ENCODE data around the gene PTPRG. TPM values are rescaled to one million over a fixed set of nuclear protein-coding genes. Genes with fewer than 3 reads are reported as not detected.

Gene PTPRG
- polyA plus RNA-seq, 3 donors = 5.6 to 45.7 (median 13.3) TPM

DNA sequence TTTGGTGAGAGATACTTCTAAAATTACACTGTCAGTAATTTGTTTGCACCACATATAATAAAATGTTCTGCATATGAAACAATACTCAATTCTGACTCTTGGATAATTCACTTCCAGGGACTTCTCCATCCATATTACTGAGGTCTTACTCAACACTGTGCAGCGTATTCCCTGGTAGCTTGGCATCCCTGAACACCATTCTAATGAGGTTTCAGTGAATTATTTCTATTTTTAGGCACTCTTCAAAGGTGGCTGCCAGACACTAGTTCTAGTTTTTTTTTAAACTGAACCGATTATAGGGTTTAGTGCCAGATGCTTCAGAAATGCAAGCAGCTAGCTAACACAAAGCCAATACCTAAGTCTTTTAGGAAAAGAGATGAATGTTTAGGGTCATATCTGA lies 528.7 kb downstream of the PTPRG start:
- no peak overlapping the region for H3K27ac ChIP-seq (ENCODE audit: low read depth, low read length)
- WGBS, 3 donors = 77 to 80% (median 78%) methylated on average over 2 of the region's 2 CpGs

DNA sequence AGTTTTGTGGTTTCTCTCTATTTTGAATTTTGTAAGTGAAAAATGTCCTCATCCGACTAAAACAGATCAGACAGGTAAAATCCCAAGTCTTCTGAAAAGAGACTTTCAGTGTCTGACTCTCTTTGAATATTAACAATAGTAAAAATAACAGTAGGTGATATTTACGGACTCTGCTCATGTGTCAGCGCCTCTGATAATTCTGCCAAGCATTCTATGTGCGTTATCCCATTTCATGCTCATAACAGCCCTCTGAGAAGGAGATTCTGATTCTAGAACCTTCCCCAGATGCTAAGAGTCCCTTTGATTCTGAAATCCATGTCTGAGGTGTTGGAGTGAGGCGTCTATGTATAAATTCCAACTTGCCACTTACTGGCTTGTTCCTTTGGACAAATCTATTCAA lies 529.1 kb downstream of the PTPRG start:
- WGBS, 3 donors = 95 to 100% (median 97%) methylated on average over 5 of the region's 5 CpGs
- no peak overlapping the region for H3K27ac ChIP-seq (ENCODE audit: low read depth, low read length)

DNA sequence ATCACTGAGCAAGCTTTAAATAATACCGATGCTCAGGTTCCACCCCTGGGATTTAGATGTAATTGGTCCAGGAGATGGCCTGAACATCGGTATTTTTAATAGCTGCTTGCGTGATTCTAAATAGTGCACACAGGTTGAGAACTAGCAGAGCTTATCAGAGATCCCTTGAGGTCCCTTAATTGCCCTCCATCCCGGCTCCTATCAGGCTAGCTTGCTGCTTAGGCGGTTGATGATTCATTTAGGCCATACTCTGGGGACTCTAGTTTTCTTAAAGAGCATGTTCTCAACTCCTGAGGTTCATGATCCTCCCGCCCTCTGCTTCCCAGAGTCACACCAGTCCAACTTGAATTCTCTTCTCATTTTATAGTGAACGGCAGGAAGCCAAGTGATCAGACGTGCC lies 531.7 kb downstream of the PTPRG start:
- WGBS, 3 donors = 87 to 90% (median 89%) methylated on average over 8 of the region's 8 CpGs
- H3K27ac ChIP-seq (ENCODE audit: low read depth, low read length) = no peak overlapping the region

DNA sequence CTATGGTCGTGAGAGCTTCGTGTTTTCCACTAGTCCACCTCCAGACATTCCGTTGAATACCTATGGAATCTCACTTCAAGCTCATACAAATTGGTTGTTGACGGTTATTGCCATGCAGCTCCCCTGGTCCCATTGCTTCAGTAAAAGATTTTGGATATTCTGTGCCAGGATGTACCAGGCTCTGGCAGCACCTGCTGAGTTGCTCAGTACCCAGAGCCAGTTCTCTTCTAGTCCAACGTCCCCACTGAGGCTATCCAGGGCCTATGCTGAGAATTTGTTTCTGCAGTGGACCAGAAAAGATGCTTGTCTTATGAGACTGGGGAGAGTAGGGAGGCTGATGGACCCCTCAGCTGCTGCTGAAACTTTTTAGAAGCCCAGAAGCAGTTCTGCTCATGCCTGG lies 533.1 kb downstream of the PTPRG start:
- 87 to 91% (median 90%) methylated on average over 5 of the region's 5 CpGs for WGBS, 3 donors
- no peak overlapping the region for H3K27ac ChIP-seq (ENCODE audit: low read depth, low read length)

DNA sequence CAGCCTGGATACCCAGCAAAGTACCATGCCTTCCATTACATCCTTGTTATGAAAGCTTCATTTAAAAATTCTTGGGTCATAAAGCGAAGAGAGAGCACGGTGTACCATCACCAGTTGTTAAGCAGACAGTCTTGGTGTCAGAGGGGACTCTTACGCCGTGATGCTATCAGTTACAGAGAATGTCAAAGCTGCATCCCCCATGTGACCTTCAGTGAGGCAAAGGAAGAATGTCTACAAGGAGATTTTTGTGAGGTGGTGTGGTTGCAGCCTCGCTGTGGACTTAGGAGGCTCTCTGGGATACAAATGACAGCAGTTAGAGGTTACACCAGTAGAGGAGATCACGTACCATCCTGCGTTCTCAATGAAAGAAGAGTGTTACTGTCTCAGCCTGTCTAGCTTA lies 533.7 kb downstream of the PTPRG start:
- WGBS, 3 donors = 92 to 93% (median 92%) methylated on average over 7 of the region's 7 CpGs
- no peak overlapping the region for H3K27ac ChIP-seq (ENCODE audit: low read depth, low read length)

DNA sequence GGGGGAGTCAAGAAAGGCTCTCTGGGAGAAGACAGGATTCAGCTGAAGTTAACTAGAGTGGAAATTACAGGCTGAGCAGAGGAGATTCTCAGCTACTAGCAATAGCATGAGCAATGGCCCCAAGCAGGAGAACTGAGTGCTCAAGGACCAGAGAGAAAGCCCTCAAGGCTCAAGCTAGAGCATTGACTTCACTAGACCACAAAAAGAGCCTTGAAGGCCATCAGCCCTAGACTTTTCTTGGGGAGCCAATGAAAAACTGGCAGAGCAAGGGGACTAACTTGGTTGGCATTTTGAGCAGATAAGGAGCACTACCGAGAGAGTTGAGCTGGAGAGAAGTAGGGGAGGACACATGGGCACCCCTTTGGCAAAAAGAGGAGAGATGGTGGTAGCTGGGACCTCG lies 534.4 kb downstream of the PTPRG start:
- 68 to 91% (median 78%) methylated on average over 2 of the region's 2 CpGs for WGBS, 3 donors
- no peak overlapping the region for H3K27ac ChIP-seq (ENCODE audit: low read depth, low read length)

DNA sequence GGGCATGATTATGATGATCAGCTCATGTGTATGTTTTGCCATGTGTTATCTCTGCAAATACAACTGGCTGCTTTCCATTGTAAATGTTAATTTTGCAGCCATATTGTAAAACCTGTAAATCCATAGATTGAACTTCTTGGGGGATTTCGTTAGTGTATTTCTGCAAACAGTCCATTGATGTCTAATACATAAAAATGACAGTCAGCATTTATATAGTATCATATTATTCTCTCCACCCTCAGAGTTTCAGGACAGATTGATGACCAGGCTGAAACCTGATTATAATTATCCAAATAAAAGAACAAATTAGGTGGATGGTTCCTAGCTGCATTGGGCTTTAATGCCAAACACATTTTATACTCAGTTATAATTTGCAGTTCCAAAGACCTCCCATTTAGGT lies 535.1 kb downstream of the PTPRG start:
- H3K27ac ChIP-seq (ENCODE audit: low read depth, low read length) = no peak overlapping the region
- 83 to 94% (median 87%) methylated on average over 1 of the region's 1 CpG for WGBS, 3 donors

DNA sequence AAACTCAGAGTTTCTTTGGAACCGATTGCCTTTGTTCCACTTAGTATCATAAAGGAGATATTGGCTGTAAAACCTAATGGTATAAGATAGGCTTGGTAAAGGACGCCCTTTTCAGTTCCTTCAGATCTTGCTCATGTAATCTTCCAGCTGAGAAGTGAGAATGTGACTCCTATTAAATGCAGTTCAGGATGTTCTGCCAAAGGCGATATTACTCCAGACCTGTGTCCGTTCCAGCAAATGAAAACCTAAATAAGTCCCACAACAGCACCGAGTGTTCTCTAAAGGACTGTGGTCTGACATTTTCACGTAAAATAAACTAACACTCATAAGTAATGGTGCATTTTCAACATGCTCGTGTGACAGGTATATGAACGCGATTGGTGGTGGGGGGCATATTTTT lies 535.8 kb downstream of the PTPRG start:
- no peak overlapping the region for H3K27ac ChIP-seq (ENCODE audit: low read depth, low read length)
- 72 to 92% (median 83%) methylated on average over 9 of the region's 9 CpGs for WGBS, 3 donors

DNA sequence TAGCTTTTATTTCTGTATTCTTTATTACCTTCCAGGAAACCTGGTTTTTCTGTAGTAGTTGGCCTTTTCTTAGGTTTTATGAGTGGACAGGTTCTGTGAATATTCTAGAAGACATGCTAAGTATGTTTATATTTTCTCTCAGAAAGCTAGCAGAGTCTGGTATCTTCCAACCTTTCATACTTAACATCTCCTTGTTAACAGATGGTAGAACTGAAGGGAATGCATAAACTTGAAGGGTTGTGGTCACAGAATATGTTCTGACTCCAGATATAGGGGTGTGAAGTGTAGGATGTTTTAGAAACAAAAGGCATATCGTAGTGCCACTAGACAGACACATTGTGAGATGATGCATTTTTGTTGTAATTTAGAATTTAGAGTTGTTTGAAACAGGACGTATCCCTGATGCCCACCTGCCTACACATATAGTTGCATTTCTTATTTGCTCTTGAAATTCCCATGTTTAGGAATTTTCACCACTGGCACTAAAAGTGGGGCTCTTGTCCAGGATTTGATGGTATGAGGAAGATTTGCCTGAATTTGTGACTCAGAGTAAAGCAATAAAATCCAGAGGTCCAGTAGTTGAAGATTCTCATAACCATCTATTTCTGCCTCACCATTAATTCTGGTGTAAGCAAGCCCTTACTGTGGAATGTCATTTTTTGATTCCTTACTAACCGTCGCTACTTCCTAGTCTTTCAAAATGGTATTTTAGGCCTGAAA lies 537.4 kb downstream of the PTPRG start:
- no peak overlapping the region for H3K27ac ChIP-seq (ENCODE audit: low read depth, low read length)
- 90 to 96% (median 96%) methylated on average over 4 of the region's 4 CpGs for WGBS, 3 donors

DNA sequence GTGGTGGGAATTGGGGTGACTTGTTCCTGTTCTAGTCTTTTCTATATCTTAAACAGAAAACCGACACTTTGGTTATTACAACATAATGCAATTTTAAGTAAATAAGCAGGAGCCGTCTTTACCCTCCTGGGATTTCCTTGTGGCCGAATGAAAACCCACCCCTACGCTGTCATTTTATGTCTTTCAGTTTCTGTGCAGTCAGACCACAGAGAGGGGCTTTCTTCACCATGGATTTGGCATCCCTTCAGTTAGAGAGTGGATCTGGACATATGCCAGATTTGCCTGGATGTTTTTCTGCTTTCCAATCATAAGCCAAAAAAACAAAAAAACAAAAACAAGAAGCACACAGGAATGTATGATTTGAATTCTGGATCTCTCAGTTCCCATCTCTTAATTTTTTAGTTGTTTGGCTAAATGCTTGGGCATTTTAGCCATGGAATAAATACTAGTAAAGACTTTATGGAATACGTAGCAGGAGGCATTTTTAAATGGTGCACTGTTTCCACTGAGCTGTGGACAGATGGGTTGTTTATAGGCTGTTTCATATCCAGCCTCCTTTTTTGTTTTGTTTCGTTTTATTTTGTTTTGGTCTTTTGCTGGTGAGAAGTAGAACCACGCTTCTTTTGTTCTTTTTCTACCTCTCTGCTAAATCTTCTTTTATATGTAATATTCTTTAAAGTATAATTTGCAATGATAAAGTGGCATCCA lies 539.1 kb downstream of the PTPRG start:
- WGBS, 3 donors = 57 to 78% (median 67%) methylated on average over 7 of the region's 7 CpGs
- H3K27ac ChIP-seq (ENCODE audit: low read depth, low read length) = no peak overlapping the region

DNA sequence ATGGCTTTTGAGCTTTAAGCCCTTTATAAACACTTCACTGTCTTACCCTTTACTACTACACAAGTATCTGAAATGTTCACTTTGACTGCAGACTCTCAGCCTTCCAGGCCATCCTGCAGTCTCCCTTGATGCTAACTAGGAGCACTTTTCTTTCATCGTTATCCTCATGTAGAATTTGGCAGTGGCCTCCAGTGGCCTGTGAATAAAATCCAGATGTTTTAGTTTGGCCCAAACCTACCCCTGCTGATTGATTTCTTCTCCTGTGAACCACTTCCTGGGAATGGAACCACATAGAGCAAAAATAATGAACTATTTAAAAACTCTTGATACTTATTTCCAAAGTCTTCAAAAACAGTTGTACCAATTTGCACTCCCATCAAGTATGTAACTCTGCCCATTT lies 540.1 kb downstream of the PTPRG start:
- WGBS, 3 donors = 37 to 44% (median 42%) methylated on average over 1 of the region's 1 CpG
- H3K27ac ChIP-seq (ENCODE audit: low read depth, low read length) = no peak overlapping the region

DNA sequence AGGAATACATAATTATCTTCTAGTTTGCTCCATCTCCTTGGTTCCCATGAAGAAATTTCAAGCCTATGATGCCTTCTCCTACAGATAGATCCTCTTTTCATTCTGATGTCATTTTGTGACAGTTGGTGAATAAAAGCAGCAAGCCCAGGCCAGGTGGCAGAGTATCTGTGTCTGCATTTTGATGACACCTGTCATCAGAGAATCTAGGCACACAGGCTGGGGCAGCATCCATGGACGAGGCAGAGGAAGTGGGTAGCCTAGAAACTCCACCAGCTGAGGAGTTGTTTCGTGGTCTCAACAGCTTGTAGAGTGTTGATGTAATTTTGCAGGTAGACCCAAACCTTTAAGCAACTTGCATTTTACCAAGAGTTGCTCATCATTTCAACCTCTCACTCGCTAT lies 542.2 kb downstream of the PTPRG start:
- WGBS, 3 donors = 81 to 85% (median 82%) methylated on average over 3 of the region's 3 CpGs

DNA sequence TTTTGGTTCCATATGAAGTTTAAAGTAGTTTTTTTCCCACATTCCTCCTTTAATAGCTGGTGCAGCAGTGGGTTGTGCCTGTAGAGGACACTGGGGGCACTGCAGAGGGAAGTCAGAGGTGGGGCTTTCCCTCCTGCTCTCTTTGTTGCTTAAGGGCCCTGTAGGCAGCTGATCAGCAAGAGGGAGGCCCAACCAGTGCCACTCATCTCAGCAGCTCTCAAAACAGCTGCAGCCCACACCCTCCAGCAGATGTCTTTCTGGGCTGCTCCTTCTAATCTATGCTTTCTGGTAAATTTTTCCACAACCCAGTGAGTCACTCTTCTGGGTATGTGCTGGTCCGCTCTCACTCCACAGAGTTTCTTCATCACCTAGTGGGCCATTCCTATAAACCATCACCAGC lies 548.2 kb downstream of the PTPRG start:
- H3K27ac ChIP-seq (ENCODE audit: low read depth, low read length) = no peak overlapping the region
- 57 to 85% (median 77%) methylated on average over 1 of the region's 1 CpG for WGBS, 3 donors

More for the DNA sequence above, 542.2 kb downstream of the PTPRG start:
- no peak overlapping the region for H3K27ac ChIP-seq (ENCODE audit: low read depth, low read length)

DNA sequence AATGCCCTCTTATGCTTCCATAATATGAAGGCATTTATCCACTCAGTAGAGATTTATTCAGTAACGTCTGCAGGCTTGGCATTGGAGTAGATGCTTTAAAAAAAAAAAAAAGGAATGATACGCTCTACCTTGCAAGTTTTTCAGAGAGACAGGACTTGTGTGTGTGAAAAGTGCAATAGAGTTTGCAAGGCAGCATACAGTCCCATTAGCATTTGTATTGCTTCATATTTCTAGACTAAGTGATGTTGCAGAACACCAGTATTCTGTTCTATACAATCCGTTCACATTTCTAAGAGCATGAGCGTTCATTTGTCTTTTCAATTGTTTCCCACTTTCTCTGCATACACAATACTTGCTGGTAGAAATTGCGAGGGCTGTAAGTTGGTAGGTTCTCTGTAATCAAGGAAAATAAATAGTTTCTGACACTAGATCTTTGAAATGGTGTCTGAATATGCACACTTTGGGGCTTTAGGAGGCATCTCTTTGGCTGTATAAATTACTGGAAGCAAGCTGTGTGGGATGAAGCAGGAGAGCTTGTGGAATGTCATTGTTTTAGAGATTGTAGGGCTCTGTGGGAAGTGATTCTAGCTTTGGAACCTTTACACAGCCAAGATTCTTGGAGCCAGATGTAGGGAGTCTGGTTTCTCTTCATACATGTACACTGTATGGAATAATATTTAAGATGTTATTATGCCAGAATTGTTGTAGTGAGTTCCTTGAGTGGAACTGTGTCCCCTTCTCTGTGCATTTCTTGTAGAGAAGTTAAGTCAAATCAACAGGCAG lies 549.3 kb downstream of the PTPRG start:
- WGBS, 3 donors = 88 to 92% (median 91%) methylated on average over 5 of the region's 5 CpGs
- no peak overlapping the region for H3K27ac ChIP-seq (ENCODE audit: low read depth, low read length)

DNA sequence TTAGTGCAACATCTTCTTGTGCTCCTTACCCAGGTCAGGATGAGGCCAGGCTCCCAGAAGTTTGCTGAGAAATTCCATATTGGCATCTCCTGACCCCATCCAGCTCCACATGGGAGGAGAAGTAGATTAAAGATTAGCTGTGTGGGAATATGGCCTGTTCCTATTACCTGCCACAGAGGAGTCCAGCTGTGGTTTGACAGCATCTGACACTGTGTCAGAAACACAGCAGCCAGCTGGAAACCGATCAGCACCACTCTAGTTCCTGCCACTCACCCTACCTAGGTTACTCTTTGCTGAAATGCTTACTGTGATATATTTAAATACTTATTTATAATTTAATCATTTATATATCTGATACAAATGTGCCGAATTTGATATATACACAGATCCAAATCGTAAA lies 551.7 kb downstream of the PTPRG start:
- H3K27ac ChIP-seq (ENCODE audit: low read depth, low read length) = no peak overlapping the region
- WGBS, 3 donors = 89 to 92% (median 90%) methylated on average over 3 of the region's 3 CpGs

DNA sequence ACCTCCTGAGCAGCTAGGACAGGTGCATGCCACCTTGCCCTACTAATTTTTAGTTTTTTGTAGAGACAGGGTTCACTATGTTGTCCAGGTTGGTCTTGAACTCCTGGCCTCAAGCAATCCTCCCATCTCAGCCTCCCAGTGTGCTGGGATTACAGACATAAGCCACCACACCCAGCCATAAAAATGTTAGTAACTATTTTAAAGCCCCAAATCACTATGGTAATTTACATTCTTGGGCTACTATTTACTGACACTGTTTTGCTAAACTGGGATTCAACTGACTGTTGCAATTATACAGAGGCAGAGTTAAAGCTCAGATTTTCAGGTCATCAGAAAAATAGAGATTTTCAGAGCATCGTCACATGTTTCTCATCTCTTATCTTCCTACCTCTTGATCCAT lies 553.4 kb downstream of the PTPRG start:
- WGBS, 3 donors = 94 to 98% (median 97%) methylated on average over 1 of the region's 1 CpG
- no peak overlapping the region for H3K27ac ChIP-seq (ENCODE audit: low read depth, low read length)

DNA sequence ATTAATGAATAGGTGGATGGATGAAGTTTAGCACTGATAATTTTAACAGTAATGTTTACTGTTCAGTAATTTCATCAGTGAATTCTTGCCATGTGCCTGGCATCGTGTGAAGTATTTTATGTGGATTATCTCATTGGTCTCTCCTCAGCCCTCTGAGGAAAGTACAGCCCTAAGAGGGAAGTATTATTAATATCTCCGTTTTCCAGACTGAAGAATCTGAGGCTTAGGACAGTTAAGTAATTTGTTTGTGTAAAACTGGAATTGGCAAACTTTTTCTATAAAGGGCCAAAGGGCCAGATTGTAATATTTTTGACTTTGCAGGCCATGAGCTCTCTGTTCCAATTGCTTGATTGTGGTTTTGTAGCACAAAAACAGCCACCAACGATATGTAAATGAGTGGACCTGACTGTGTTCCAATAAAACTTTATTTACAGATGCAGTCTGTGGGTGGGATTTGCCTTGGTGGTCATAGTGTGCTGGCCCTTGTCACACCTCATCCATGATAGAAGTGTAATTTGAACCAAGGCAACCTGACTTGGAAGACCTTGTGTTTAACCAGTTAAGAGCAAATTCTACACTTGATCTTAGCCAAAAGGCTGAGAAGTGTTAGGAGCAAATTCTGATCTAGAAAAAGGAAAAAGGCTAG lies 556.7 kb downstream of the PTPRG start:
- H3K27ac ChIP-seq (ENCODE audit: low read depth, low read length) = no peak overlapping the region
- WGBS, 3 donors = 55 to 78% (median 60%) methylated on average over 3 of the region's 3 CpGs

DNA sequence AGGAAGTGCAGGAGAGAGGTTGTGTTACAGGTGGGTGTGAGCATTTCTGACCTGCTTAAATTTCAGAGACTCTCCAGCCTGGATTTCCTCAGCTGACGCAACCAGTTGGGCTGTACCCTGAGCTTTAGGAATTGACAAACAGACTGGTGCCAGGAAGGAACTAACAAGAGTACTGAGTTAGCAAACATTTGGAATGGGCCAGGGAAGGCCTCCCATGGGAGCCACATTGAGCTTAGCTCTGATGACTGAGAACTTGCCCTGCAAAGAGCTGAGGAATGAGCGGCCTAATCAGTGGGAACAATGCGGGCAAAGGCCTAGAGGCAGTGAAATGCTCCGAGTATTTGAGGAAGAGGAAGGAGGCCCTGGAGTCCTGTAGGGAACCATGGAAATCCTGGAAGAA lies 557.8 kb downstream of the PTPRG start:
- no peak overlapping the region for H3K27ac ChIP-seq (ENCODE audit: low read depth, low read length)
- 74 to 96% (median 80%) methylated on average over 4 of the region's 4 CpGs for WGBS, 3 donors

DNA sequence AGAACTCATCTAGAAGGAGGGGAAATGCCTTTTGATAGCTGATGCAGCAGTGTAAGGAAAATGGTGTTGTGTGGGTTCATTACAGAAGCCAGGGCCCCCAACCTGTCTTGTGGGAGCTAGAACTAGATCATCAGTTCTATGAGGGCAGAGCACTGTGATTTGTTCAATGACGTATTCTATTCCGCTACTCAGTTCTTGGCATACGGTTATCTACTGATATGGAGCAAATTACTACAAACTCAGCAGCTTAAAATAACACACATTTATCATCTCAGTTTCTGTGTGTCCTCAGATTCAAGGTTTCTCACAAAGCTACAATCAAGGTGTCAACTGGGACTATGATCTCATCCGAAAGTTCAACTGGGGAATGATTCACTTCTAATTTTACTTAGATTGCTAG lies 561.4 kb downstream of the PTPRG start:
- no peak overlapping the region for H3K27ac ChIP-seq (ENCODE audit: low read depth, low read length)
- 60 to 96% (median 63%) methylated on average over 4 of the region's 4 CpGs for WGBS, 3 donors
